ENCODE results near the gene GADL1. TPM values are rescaled to one million over a fixed set of nuclear protein-coding genes. Genes with fewer than 3 reads are reported as not detected.

The GADL1 gene
- total and polyA plus RNA-seq, 2 experiments from 2014 or later: not detected

- H3K4me2 ChIP-seq (ENCODE audit: unreplicated experiment): no peak overlapping the region
- H3K9me3 ChIP-seq (ENCODE audit: low read depth): no peaks in the 10 kb centered on the region
- no peak for TF ChIP-seq EZH2phosphoT487 (IDR thresholded peaks at IDR 0.05; ENCODE audit: insufficient read depth, low read depth)
- TF ChIP-seq EZH2 (IDR thresholded peaks at IDR 0.05; ENCODE audit: insufficient read depth, poor library complexity, severe bottlenecking): no peak
- H2AFZ ChIP-seq: no peak overlapping the region
- peaks cover 13% of the 10 kb centered on the region for H3K4me1 ChIP-seq (ENCODE audit: insufficient read depth)
- no peaks in the 10 kb centered on the region for H3K27me3 ChIP-seq (replicated peaks; ENCODE audit: insufficient read depth)
- no peaks in the 10 kb centered on the region for H3K36me3 ChIP-seq (ENCODE audit: low read depth)
- H3K9me2 ChIP-seq (ENCODE audit: insufficient read depth): no peaks in the 10 kb centered on the region
- no peak overlapping the region for H3K27ac ChIP-seq
- no peak overlapping the region for H3K9ac ChIP-seq
- H3K4me3 ChIP-seq: no peak overlapping the region
- DNase-seq: no peak
- peaks cover 20% of the 10 kb centered on the region; the same call in 1 of the 2 replicates for H3F3A ChIP-seq (ENCODE audit: insufficient read depth)
- in situ Hi-C loops (cut with MboI): loop anchor here (10.0 kb wide), 1 partner anchor 358 kb away; no protein-coding TSS in a partner anchor
- H4K20me1 ChIP-seq (ENCODE audit: insufficient read depth): no peaks in the 10 kb centered on the region
- no peaks in the 10 kb centered on the region for H3K79me2 ChIP-seq (ENCODE audit: insufficient read depth)
Measured at GRCh38 chr3:30766522-30766921, 127.9 kb downstream of the GADL1 start.

DNA sequence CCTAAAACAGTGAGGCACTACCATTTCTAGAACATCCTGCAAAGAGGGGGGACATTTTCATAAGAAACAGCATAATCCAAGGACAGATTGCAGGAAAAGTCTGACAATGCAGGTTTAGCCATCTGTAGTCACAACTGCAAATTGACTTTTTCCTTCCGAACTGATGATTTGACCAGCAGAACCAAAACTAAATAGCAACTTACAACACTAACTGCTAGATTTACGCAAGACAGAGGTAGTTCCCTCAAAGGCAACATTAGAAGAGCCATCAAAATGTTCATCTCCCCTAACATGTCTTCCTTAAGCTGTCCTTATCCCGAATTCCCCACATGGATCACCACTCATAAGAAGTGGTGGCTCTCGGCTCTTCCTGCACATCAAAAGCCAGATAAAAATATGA, 129.6 kb downstream of the GADL1 start:
- Histone ChIP-seq H3K36me3 (ENCODE audit: low read depth) (no peaks in the 10 kb centered on the region), H3K27ac (no peak overlapping the region), H3K9me2 (ENCODE audit: insufficient read depth) (no peaks in the 10 kb centered on the region), H3K27me3 (replicated peaks; ENCODE audit: insufficient read depth) (no peaks in the 10 kb centered on the region), H3F3A (ENCODE audit: insufficient read depth) (peaks cover 11% of the 10 kb centered on the region; the same call in 1 of the 2 replicates), H3K4me2 (ENCODE audit: unreplicated experiment) (no peak overlapping the region), H3K79me2 (ENCODE audit: insufficient read depth) (no peaks in the 10 kb centered on the region), H4K20me1 (ENCODE audit: insufficient read depth) (no peaks in the 10 kb centered on the region), H3K9me3 (ENCODE audit: low read depth) (no peaks in the 10 kb centered on the region), H3K4me1 (ENCODE audit: insufficient read depth) (peaks cover 3% of the 10 kb centered on the region; the same call in 1 of the 2 replicates), H3K4me3 (no peak overlapping the region), H2AFZ (no peak overlapping the region), H3K9ac (no peak overlapping the region)
- TF ChIP-seq EZH2phosphoT487 (IDR thresholded peaks at IDR 0.05; ENCODE audit: insufficient read depth, low read depth): no peak
- TF ChIP-seq EZH2 (IDR thresholded peaks at IDR 0.05; ENCODE audit: insufficient read depth, poor library complexity, severe bottlenecking): no peak
- WGBS, 2 experiments (ENCODE audit: low coverage in 1 of 2, low lambda C conversion rate in 2 of 2, missing lambda C conversion rate in 2 of 2): 82 to 90% methylated on average over 4 of the region's 4 CpGs
- DNase-seq: no peak
- in situ Hi-C loops (cut with MboI): loop anchor here (10.0 kb wide), 1 partner anchor 360 kb away; no protein-coding TSS in a partner anchor

DNA sequence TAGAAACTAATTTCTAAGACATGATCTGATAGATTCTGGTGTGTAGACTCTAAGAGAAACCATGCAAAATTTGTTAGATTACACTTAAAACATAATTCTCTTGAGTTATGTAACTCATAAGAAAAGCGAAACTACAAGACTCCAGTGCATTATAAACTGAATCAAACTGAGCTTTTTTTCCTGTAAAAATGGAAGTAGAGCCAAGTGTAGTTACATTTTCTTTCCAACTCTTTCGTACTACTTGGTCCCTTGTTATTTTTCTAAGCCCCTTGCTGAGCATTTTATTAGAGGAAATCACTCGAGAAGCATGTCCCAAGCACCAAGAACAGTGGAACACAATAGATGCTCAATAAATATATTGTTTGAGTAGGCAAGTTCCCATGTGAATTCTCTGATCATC, 130.2 kb downstream of the GADL1 start:
- H3K4me1 ChIP-seq (ENCODE audit: insufficient read depth): no peaks in the 10 kb centered on the region
- H3K9ac ChIP-seq: no peak overlapping the region
- in situ Hi-C loops (cut with MboI): loop anchor here (10.0 kb wide), 1 partner anchor 361 kb away; no protein-coding TSS in a partner anchor
- H3F3A ChIP-seq (ENCODE audit: insufficient read depth): peaks cover 5% of the 10 kb centered on the region; the same call in 1 of the 2 replicates
- no peak overlapping the region for H3K27ac ChIP-seq
- H3K9me3 ChIP-seq (ENCODE audit: low read depth): no peaks in the 10 kb centered on the region
- H3K4me2 ChIP-seq (ENCODE audit: unreplicated experiment): no peak overlapping the region
- no peaks in the 10 kb centered on the region for H4K20me1 ChIP-seq (ENCODE audit: insufficient read depth)
- WGBS, 2 experiments (ENCODE audit: low coverage in 1 of 2, low lambda C conversion rate in 2 of 2, missing lambda C conversion rate in 2 of 2): 60 to 66% methylated on average over 3 of the region's 3 CpGs
- no peak overlapping the region for H3K4me3 ChIP-seq
- H3K79me2 ChIP-seq (ENCODE audit: insufficient read depth): no peaks in the 10 kb centered on the region
- H2AFZ ChIP-seq: no peak overlapping the region
- TF ChIP-seq EZH2phosphoT487 (IDR thresholded peaks at IDR 0.05; ENCODE audit: insufficient read depth, low read depth) (no peak), EZH2 (IDR thresholded peaks at IDR 0.05; ENCODE audit: insufficient read depth, poor library complexity, severe bottlenecking) (no peak)
- H3K36me3 ChIP-seq (ENCODE audit: low read depth): no peaks in the 10 kb centered on the region
- H3K9me2 ChIP-seq (ENCODE audit: insufficient read depth): no peaks in the 10 kb centered on the region
- no peaks in the 10 kb centered on the region for H3K27me3 ChIP-seq (replicated peaks; ENCODE audit: insufficient read depth)
- DNase-seq: no peak

GRCh38 chr3:30761374-30761773, 133.1 kb downstream of the GADL1 start:
- in situ Hi-C loops (cut with MboI): loop anchor here (10.0 kb wide), 1 partner anchor 363 kb away; no protein-coding TSS in a partner anchor
- H2AFZ ChIP-seq: no peak overlapping the region
- H3K27ac ChIP-seq: no peak overlapping the region
- no peaks in the 10 kb centered on the region for H3K9me3 ChIP-seq (ENCODE audit: low read depth)
- H3K4me3 ChIP-seq: no peak overlapping the region
- H4K20me1 ChIP-seq (ENCODE audit: insufficient read depth): no peaks in the 10 kb centered on the region
- TF ChIP-seq EZH2phosphoT487 (IDR thresholded peaks at IDR 0.05; ENCODE audit: insufficient read depth, low read depth): no peak
- no peak for TF ChIP-seq EZH2 (IDR thresholded peaks at IDR 0.05; ENCODE audit: insufficient read depth, poor library complexity, severe bottlenecking)
- H3K9me2 ChIP-seq (ENCODE audit: insufficient read depth): no peaks in the 10 kb centered on the region
- H3K27me3 ChIP-seq (replicated peaks; ENCODE audit: insufficient read depth): no peaks in the 10 kb centered on the region
- no peaks in the 10 kb centered on the region for H3K79me2 ChIP-seq (ENCODE audit: insufficient read depth)
- no peaks in the 10 kb centered on the region for H3K36me3 ChIP-seq (ENCODE audit: low read depth)
- H3K4me1 ChIP-seq (ENCODE audit: insufficient read depth): no peaks in the 10 kb centered on the region
- H3K9ac ChIP-seq: no peak overlapping the region
- DNase-seq: no peak
- 90 to 91% methylated on average over 3 of the region's 3 CpGs for whole genome bisulfite sequencing, 2 experiments (ENCODE audit: low coverage in 1 of 2, low lambda C conversion rate in 2 of 2, missing lambda C conversion rate in 2 of 2)
- H3K4me2 ChIP-seq (ENCODE audit: unreplicated experiment): no peak overlapping the region
- H3F3A ChIP-seq (ENCODE audit: insufficient read depth): no peaks in the 10 kb centered on the region; the same call in 1 of the 2 replicates
